AG10803 (cell line): ENCODE measurements around the gene POLR1D.

Source experiments
- DNase-seq: peaks from one replicate; pipeline ENCODE4 v3.0.0; 2010; ENCODE audit warnings: low read depth
- H3K4me3 ChIP-seq: 2 replicates; pipeline ENCODE4 v1.5.1; 2011; ENCODE audit warnings: mild to moderate bottlenecking, low read length, control low read depth
- CTCF ChIP-seq: conservative IDR thresholded peaks from 2 replicates; pipeline ENCODE4 v1.5.1; 2011; ENCODE audit warnings: mild to moderate bottlenecking, low read length, control low read depth, inconsistent platforms

POLR1D gene

GRCh38 chr13:27600711-27601110, 21.0 kb upstream of the POLR1D start:
- no peak for DNase-seq
- no peak overlapping the region for H3K4me3 ChIP-seq
- TF ChIP-seq CTCF, result no peak

- no peak for DNase-seq
- H3K4me3 ChIP-seq, result no peak overlapping the region
- TF ChIP-seq CTCF, result no peak
Observed at GRCh38 chr13:27601208-27601607, 20.5 kb upstream of the POLR1D start.

GRCh38 chr13:27601803-27602202, 19.9 kb upstream of the POLR1D start:
- H3K4me3 ChIP-seq, result no peak overlapping the region
- TF ChIP-seq CTCF, result no peak
- no peak for DNase-seq

GRCh38 chr13:27605099-27605498, 16.6 kb upstream of the POLR1D start:
- TF ChIP-seq CTCF, result no peak
- DNase-seq, result no peak
- H3K4me3 ChIP-seq, result no peak overlapping the region

GRCh38 chr13:27605610-27606200, 16.0 kb upstream of the POLR1D start:
- TF ChIP-seq CTCF, result no peak
- no peak overlapping the region for H3K4me3 ChIP-seq
- no peak for DNase-seq

GRCh38 chr13:27607125-27607524, 14.6 kb upstream of the POLR1D start:
- H3K4me3 ChIP-seq, result no peak overlapping the region
- DNase-seq, result peak; percentile 67
- no peak for TF ChIP-seq CTCF

GRCh38 chr13:27613628-27614027, 8.1 kb upstream of the POLR1D start:
- no peak for TF ChIP-seq CTCF
- no peak overlapping the region for H3K4me3 ChIP-seq
- no peak for DNase-seq
